HCT116 (cell line): ENCODE results near the gene PLRG1.

ENCODE experiments used
- CTCF ChIP-seq, 3 experiments: fragments of 200-600 bp in 1 of 3; sonication (generic) in 1 of 3; IDR thresholded peaks in 2 of 3; conservative IDR thresholded peaks in 1 of 3; 2 replicates each; pipeline ENCODE4 v1.5.1; 2012 to 2017; ENCODE audit warnings: low read depth in 2 of 3, low read length in 2 of 3, antibody characterized with exemption in 1 of 3, borderline replicate concordance in 1 of 3, control low read depth in 1 of 3, mild to moderate bottlenecking in 1 of 3, mixed read lengths in 1 of 3, mixed run types in 1 of 3, moderate library complexity in 1 of 3; ENCODE audit not compliant: insufficient read depth in 1 of 3
- ELF1 ChIP-seq: IDR thresholded peaks from 2 replicates; pipeline ENCODE4 v1.6.1; 2012; ENCODE audit warnings: low read depth, borderline replicate concordance
- POLR2A ChIP-seq: IDR thresholded peaks from 2 replicates; pipeline ENCODE4 v1.7.0; 2011; ENCODE audit warnings: borderline replicate concordance; ENCODE audit not compliant: insufficient read depth, insufficient read length; ENCODE audit errors: extremely low read depth
- POLR2AphosphoS5 ChIP-seq: IDR thresholded peaks from 2 replicates; pipeline ENCODE4 v1.6.1; 2011; ENCODE audit warnings: mild to moderate bottlenecking, low read depth, low read length, moderate library complexity
- RAD21 ChIP-seq: IDR thresholded peaks from 2 replicates; pipeline ENCODE4 v1.6.1; 2012; ENCODE audit warnings: low read depth, mild to moderate bottlenecking
- TCF7L2 ChIP-seq: IDR thresholded peaks from 2 replicates; pipeline ENCODE4 v1.7.0; 2011; ENCODE audit warnings: borderline replicate concordance, inconsistent platforms; ENCODE audit not compliant: insufficient read depth, insufficient read length; ENCODE audit errors: extremely low read depth

GRCh38 chr4:154560824-154561231, 10.6 kb upstream of the PLRG1 start:
- TF ChIP-seq POLR2AphosphoS5 (no peak), RAD21 (no peak), ELF1 (no peak), CTCF (IDR thresholded peaks at IDR 0.05 in 2 of 3, conservative IDR thresholded peaks at IDR 0.05 in 1 of 3; ENCODE audit: borderline replicate concordance in 1 of 3, insufficient read depth in 1 of 3, low read depth in 2 of 3, low read length in 2 of 3) (no peak), POLR2A (no peak), TCF7L2 (no peak)
